GM12865 (cell line): ENCODE results near the gene WRNIP1.
A peak's percentile ranks its signal among the peaks of the same experiment; 100 is the strongest.

Experiments
- DNase-seq: peaks from one replicate; pipeline ENCODE4 v3.0.0; 2010; ENCODE audit warnings: low read depth
- H3K4me3 ChIP-seq: 2 replicates; pipeline ENCODE4 v1.5.1; 2011; ENCODE audit warnings: mild to moderate bottlenecking, low read depth, low read length, control low read depth
- CTCF ChIP-seq: IDR thresholded peaks from 2 replicates; pipeline ENCODE4 v1.5.1; 2011; ENCODE audit warnings: low read length, control low read depth, low read depth, inconsistent platforms; ENCODE audit not compliant: insufficient read depth; ENCODE audit errors: missing control alignments

WRNIP1 gene

GRCh38 chr6:2725364-2725988, 39.7 kb upstream of the WRNIP1 start:
- no peak overlapping the region for H3K4me3 ChIP-seq
- DNase-seq, result no peak
- TF ChIP-seq CTCF, result no peak

GRCh38 chr6:2725999-2726567, 39.1 kb upstream of the WRNIP1 start:
- no peak overlapping the region for H3K4me3 ChIP-seq
- DNase-seq, result peak; percentile 62
- TF ChIP-seq CTCF, result no peak

DNA sequence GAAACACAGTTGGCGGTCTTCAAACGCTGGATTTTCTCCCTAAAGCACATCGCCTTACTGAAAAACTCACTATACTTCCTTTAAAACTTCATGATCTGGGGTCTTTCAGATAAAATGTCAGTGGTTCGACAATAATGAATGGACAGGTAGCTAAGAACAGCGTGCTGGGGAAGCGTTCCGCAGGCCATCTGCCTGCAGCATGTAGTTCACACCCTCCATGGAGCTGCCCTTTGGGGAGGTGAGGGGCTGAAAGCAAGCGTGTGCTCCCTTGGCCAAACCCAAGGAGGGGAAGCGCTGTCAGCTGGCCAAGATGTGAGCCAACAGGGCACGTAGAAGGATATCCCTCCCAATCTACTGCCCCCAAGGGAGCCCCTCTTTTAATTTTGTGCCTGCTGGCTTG, 35.3 kb upstream of the WRNIP1 start:
- H3K4me3 ChIP-seq, result no peak overlapping the region
- no peak for TF ChIP-seq CTCF
- DNase-seq, result no peak

- no peak for DNase-seq
- no peak for TF ChIP-seq CTCF
- no peak overlapping the region for H3K4me3 ChIP-seq
Measured at GRCh38 chr6:2730353-2731107, 34.7 kb upstream of the WRNIP1 start.

GRCh38 chr6:2731281-2731909, 33.8 kb upstream of the WRNIP1 start:
- no peak for DNase-seq
- no peak overlapping the region for H3K4me3 ChIP-seq
- TF ChIP-seq CTCF, result no peak

- DNase-seq, result no peak
- no peak overlapping the region for H3K4me3 ChIP-seq
- no peak for TF ChIP-seq CTCF
Measured at GRCh38 chr6:2732503-2733089, 32.6 kb upstream of the WRNIP1 start.
